HepG2 (cell line): Measurements from ENCODE around the gene CACNG7. TPM values are rescaled to one million over a fixed set of nuclear protein-coding genes. Genes with fewer than 3 reads are reported as not detected.

ENCODE experiments used
- AHDC1 ChIP-seq: sonication (generic); formaldehyde crosslinking; IDR thresholded peaks from 2 replicates; pipeline ENCODE4 v1.5.1; 2020; ENCODE audit warnings: mild to moderate bottlenecking, missing genetic modification reagents, borderline replicate concordance
- DRAP1 ChIP-seq: IDR thresholded peaks from 2 replicates; pipeline ENCODE4 v1.6.1; 2016; ENCODE audit warnings: missing genetic modification reagents, missing compliant biosample characterization
- GABPA ChIP-seq, 2 experiments: IDR thresholded peaks; 2 replicates each; pipeline ENCODE4 v1.6.1; 2011 to 2016; ENCODE audit warnings: low read depth in 2 of 2, low read length in 1 of 2, missing biosample characterization in 1 of 2, missing genetic modification characterization in 1 of 2
- GATAD2A ChIP-seq: IDR thresholded peaks from 2 replicates; pipeline ENCODE4 v1.6.1; 2016
- NR3C1 ChIP-seq: sonication (generic); formaldehyde crosslinking; IDR thresholded peaks from 2 replicates; pipeline ENCODE4 v1.4.0; 2020; ENCODE audit warnings: missing genetic modification reagents
- RFX5 ChIP-seq: IDR thresholded peaks from 2 replicates; pipeline ENCODE4 v1.6.1; 2011; ENCODE audit warnings: low read depth, low read length, improper control_type of control experiment
- TEF ChIP-seq: sonication (generic); formaldehyde crosslinking; IDR thresholded peaks from 2 replicates; pipeline ENCODE4 v1.5.0; 2020; ENCODE audit warnings: missing genetic modification reagents
- TFAP4 ChIP-seq: sonication (generic); IDR thresholded peaks from 2 replicates; pipeline ENCODE4 v1.6.1; 2016; ENCODE audit warnings: low read depth, borderline replicate concordance
- ZFAT ChIP-seq: sonication (generic); formaldehyde crosslinking; conservative IDR thresholded peaks from 2 replicates; pipeline ENCODE4 v1.8.1; 2023; ENCODE audit warnings: missing genetic modification reagents, inconsistent platforms
- ZKSCAN8 ChIP-seq: IDR thresholded peaks from 2 replicates; pipeline ENCODE4 v1.6.1; 2016; ENCODE audit warnings: borderline replicate concordance, missing genetic modification reagents, missing compliant biosample characterization
- ZNF30 ChIP-seq: sonication (generic); formaldehyde crosslinking; IDR thresholded peaks from 2 replicates; pipeline ENCODE4 v1.5.0; 2020; ENCODE audit warnings: mild to moderate bottlenecking, missing genetic modification reagents
- ZNF496 ChIP-seq: sonication (generic); formaldehyde crosslinking; IDR thresholded peaks from 2 replicates; pipeline ENCODE4 v1.8.1; 2023; ENCODE audit warnings: mild to moderate bottlenecking, moderate library complexity, missing genetic modification reagents; ENCODE audit not compliant: insufficient replicate concordance
- ZNF557 ChIP-seq: sonication (generic); formaldehyde crosslinking; IDR thresholded peaks from 2 replicates; pipeline ENCODE4 v1.4.0; 2020; ENCODE audit warnings: missing genetic modification reagents
- ZNF572 ChIP-seq: sonication (generic); formaldehyde crosslinking; IDR thresholded peaks from 2 replicates; pipeline ENCODE4 v1.5.1; 2020; ENCODE audit warnings: mild to moderate bottlenecking, missing genetic modification reagents
- ZNF580 ChIP-seq: IDR thresholded peaks from 2 replicates; pipeline ENCODE4 v1.6.1; 2016; ENCODE audit warnings: low read depth, borderline replicate concordance
- ZNF614 ChIP-seq: IDR thresholded peaks from 2 replicates; pipeline ENCODE4 v1.6.1; 2018; ENCODE audit warnings: missing biosample characterization, missing genetic modification reagents, inconsistent platforms, borderline replicate concordance
- ZNF770 ChIP-seq: sonication (generic); formaldehyde crosslinking; IDR thresholded peaks from 2 replicates; pipeline ENCODE4 v1.5.0; 2020; ENCODE audit warnings: mild to moderate bottlenecking, missing genetic modification reagents
- ZNF816 ChIP-seq: sonication (generic); formaldehyde crosslinking; IDR thresholded peaks from 2 replicates; pipeline ENCODE4 v1.8.0; 2022; ENCODE audit warnings: missing genetic modification reagents, mild to moderate bottlenecking, borderline replicate concordance
- polyA plus RNA-seq, 8 experiments: library from polyadenylated mRNA; depleted of rRNA in 3 of 8; stranded (reverse) in 7 of 8; unstranded in 1 of 8; fragments of >200 nt; fragmentation: Illumina TruSeq in 4 of 8; extraction: Trizol in 4 of 8; gene quantifications; 2 replicates each; pipeline versions ENCODE4 v1.2.1 to v1.2.3, GENCODE V29; 2011 to 2016; ENCODE audit warnings: low read depth in 4 of 8, missing spikeins in 1 of 8, mixed read lengths in 1 of 8; ENCODE audit not compliant: insufficient read depth in 1 of 8
- total RNA-seq, 5 experiments: library from RNA; depleted of rRNA; stranded (reverse); fragments of >200 nt; fragmentation: Illumina TruSeq; extraction: Trizol; gene quantifications; 2 replicates each; pipeline ENCODE4 v1.2.3, GENCODE V29; 2016; ENCODE audit warnings: low read depth in 1 of 5

CACNG7 gene
- total and polyA plus RNA-seq, 2 of the 13 experiments (the other 11 are each of a cell fraction or from before 2014, with no cell fraction given) = not detected

- TF ChIP-seq ZNF572 (CRISPR knock-in tag) = peak; percentile 35; the same call in 1 of the 2 replicates
- TF ChIP-seq TFAP4 = peak; percentile 98
- TF ChIP-seq ZNF557 (CRISPR knock-in tag) = no peak
- no peak for TF ChIP-seq ZNF496 (CRISPR knock-in tag)
- peak; percentile 85 for TF ChIP-seq RFX5
- peak; percentile 74; the same call in 1 of the 2 replicates for TF ChIP-seq ZNF816 (CRISPR knock-in tag)
- peak; percentile 97 for TF ChIP-seq DRAP1
- TF ChIP-seq TEF (CRISPR knock-in tag) = no peak
- no peak; the same call in 1 of the 2 replicates for TF ChIP-seq ZKSCAN8 (CRISPR knock-in tag)
- 0 out of 2 replicates have a peak, but pooled peaks have one; percentile 25 for TF ChIP-seq GABPA (IDR thresholded peaks at IDR 0.05; ENCODE audit: low read depth, low read length)
- TF ChIP-seq GABPA (CRISPR knock-in tag; IDR thresholded peaks at IDR 0.05; ENCODE audit: low read depth) = peak; percentile 80
- no peak; the same call in 1 of the 2 replicates for TF ChIP-seq ZNF770 (CRISPR knock-in tag)
- no peak for TF ChIP-seq ZFAT (CRISPR knock-in tag)
- TF ChIP-seq ZNF580 = 0 out of 2 replicates have a peak, but pooled peaks have one; percentile 52
- TF ChIP-seq NR3C1 (CRISPR knock-in tag) = no peak
- TF ChIP-seq ZNF614 (CRISPR knock-in tag) = 0 out of 2 replicates have a peak, but pooled peaks have one; percentile 70
- TF ChIP-seq AHDC1 = 0 out of 2 replicates have a peak, but pooled peaks have one; percentile 41
- TF ChIP-seq GATAD2A = 0 out of 2 replicates have a peak, but pooled peaks have one; percentile 23
- no peak for TF ChIP-seq ZNF30 (CRISPR knock-in tag)
These were observed 41.6 kb upstream of the CACNG7 start, which contains the start of gene MYADM (continued) for GRCh38 chr19:53867225-53868090.
